ENCODE results near the gene HES7.
A peak's percentile ranks its signal among the peaks of the same experiment; 100 is the strongest.

Gene HES7

GRCh38 chr17:8163978-8164814 lies 40.3 kb upstream of the HES7 start:
- H3K4me2 ChIP-seq (ENCODE audit: low read depth, low read length, poor library complexity, severe bottlenecking), result peak overlapping the region; percentile 86
- peaks cover 34% of the 10 kb centered on the region for H4K20me1 ChIP-seq (ENCODE audit: insufficient read depth, low read length, poor library complexity, severe bottlenecking)
- H3K79me2 ChIP-seq (ENCODE audit: insufficient read depth, low read length), result peaks cover 39% of the 10 kb centered on the region
- H3K9me3 ChIP-seq (ENCODE audit: insufficient read depth, low read depth, low read length), result no peaks in the 10 kb centered on the region
- no peaks in the 10 kb centered on the region for H3K36me3 ChIP-seq (ENCODE audit: insufficient read depth, low read length)
- peaks cover 36% of the 10 kb centered on the region for H3K4me1 ChIP-seq (ENCODE audit: insufficient read depth, low read length, poor library complexity, severe bottlenecking)
- H3K9ac ChIP-seq (ENCODE audit: low read depth, low read length, poor library complexity, severe bottlenecking), result peak overlapping the region; percentile 94
- TF ChIP-seq CTCF (conservative IDR thresholded peaks at IDR 0.05; ENCODE audit: low read length), result no peak
- peak overlapping the region; percentile 95; the same call in 1 of the 2 replicates for H2AFZ ChIP-seq (ENCODE audit: low read length)
- peaks cover 2% of the 10 kb centered on the region; the same call in 1 of the 2 replicates for H3F3A ChIP-seq (ENCODE audit: low read depth)
- peak overlapping the region; percentile 100 for H3K4me3 ChIP-seq (ENCODE audit: low read length, poor library complexity, severe bottlenecking)
- no peaks in the 10 kb centered on the region for H3K9me2 ChIP-seq (replicated peaks; ENCODE audit: low read depth, low read length)
- H3K27me3 ChIP-seq (ENCODE audit: insufficient read depth, low read length, poor library complexity, severe bottlenecking), result peaks cover 4% of the 10 kb centered on the region

GRCh38 chr17:8162997-8163977 lies 39.4 kb upstream of the HES7 start:
- Histone ChIP-seq H2AFZ (ENCODE audit: low read length) (peak overlapping the region; percentile 95), H3F3A (ENCODE audit: low read depth) (peaks cover 6% of the 10 kb centered on the region; the same call in 1 of the 2 replicates), H3K27me3 (ENCODE audit: insufficient read depth, low read length, poor library complexity, severe bottlenecking) (peaks cover 4% of the 10 kb centered on the region), H3K4me3 (ENCODE audit: low read length, poor library complexity, severe bottlenecking) (peak overlapping the region; percentile 100), H4K20me1 (ENCODE audit: insufficient read depth, low read length, poor library complexity, severe bottlenecking) (peaks cover 41% of the 10 kb centered on the region), H3K9me3 (ENCODE audit: insufficient read depth, low read depth, low read length) (no peaks in the 10 kb centered on the region), H3K4me1 (ENCODE audit: insufficient read depth, low read length, poor library complexity, severe bottlenecking) (peaks cover 36% of the 10 kb centered on the region), H3K36me3 (ENCODE audit: insufficient read depth, low read length) (no peaks in the 10 kb centered on the region), H3K9ac (ENCODE audit: low read depth, low read length, poor library complexity, severe bottlenecking) (peak overlapping the region; percentile 94), H3K4me2 (ENCODE audit: low read depth, low read length, poor library complexity, severe bottlenecking) (peak overlapping the region; percentile 86), H3K79me2 (ENCODE audit: insufficient read depth, low read length) (peaks cover 40% of the 10 kb centered on the region), H3K9me2 (replicated peaks; ENCODE audit: low read depth, low read length) (no peaks in the 10 kb centered on the region)
- TF ChIP-seq EZH2phosphoT487 (IDR thresholded peaks at IDR 0.05; ENCODE audit: borderline replicate concordance) (no peak), CTCF (conservative IDR thresholded peaks at IDR 0.05; ENCODE audit: low read length) (no peak)

- Histone ChIP-seq H3K9me3 (ENCODE audit: insufficient read depth, low read depth, low read length) (no peaks in the 10 kb centered on the region), H4K20me1 (ENCODE audit: insufficient read depth, low read length, poor library complexity, severe bottlenecking) (peaks cover 42% of the 10 kb centered on the region), H2AFZ (ENCODE audit: low read length) (peak within 1 kb of the TSS; percentile 95), H3K4me1 (ENCODE audit: insufficient read depth, low read length, poor library complexity, severe bottlenecking) (peaks cover 36% of the 10 kb centered on the region), H3K36me3 (ENCODE audit: insufficient read depth, low read length) (no peaks in the 10 kb centered on the region), H3K27me3 (ENCODE audit: insufficient read depth, low read length, poor library complexity, severe bottlenecking) (peaks cover 4% of the 10 kb centered on the region), H3K9ac (ENCODE audit: low read depth, low read length, poor library complexity, severe bottlenecking) (peak within 1 kb of the TSS; percentile 94), H3K9me2 (replicated peaks; ENCODE audit: low read depth, low read length) (no peaks in the 10 kb centered on the region), H3K4me2 (ENCODE audit: low read depth, low read length, poor library complexity, severe bottlenecking) (peak within 1 kb of the TSS; percentile 98), H3F3A (ENCODE audit: low read depth) (peaks cover 7% of the 10 kb centered on the region; the same call in 1 of the 2 replicates), H3K4me3 (ENCODE audit: low read length, poor library complexity, severe bottlenecking) (peak within 1 kb of the TSS; percentile 100), H3K79me2 (ENCODE audit: insufficient read depth, low read length) (peaks cover 40% of the 10 kb centered on the region)
- no peak for TF ChIP-seq EZH2phosphoT487 (IDR thresholded peaks at IDR 0.05; ENCODE audit: borderline replicate concordance)
- no peak for TF ChIP-seq CTCF (conservative IDR thresholded peaks at IDR 0.05; ENCODE audit: low read length)
Observed at GRCh38 chr17:8162233-8162996, 38.5 kb upstream of the HES7 start, which contains the start of gene VAMP2. Gene VAMP2, minus strand, starts transcription at chr17:8162948. Its CDS starts 69 bp downstream, at chr17:8162879.

Measured in Loucy (cell line).